Body of pancreas (tissue), 4 donors: ENCODE measurements around the gene TNFAIP6.

ENCODE experiments used
- CTCF ChIP-seq, 7 experiments: fragments of 450-650 bp in 4 of 7; fragments of 200-600 bp in 3 of 7; sonication (generic) in 3 of 7; IDR thresholded peaks; one replicate each; pipeline ENCODE4 v1.5.1; 2016 to 2019; ENCODE audit warnings: antibody characterized with exemption in 7 of 7
- POLR2A ChIP-seq, 3 donors: fragments of 450-650 bp; IDR thresholded peaks; one replicate each; pipeline ENCODE4 v1.6.1; 2016; ENCODE audit warnings: antibody characterized with exemption in 3 of 3, mild to moderate bottlenecking in 2 of 3

- TF ChIP-seq POLR2A (IDR thresholded peaks at IDR 0.05) (no peak), CTCF (IDR thresholded peaks at IDR 0.05) (no peak)
Observed at GRCh38 chr2:151422917-151423439, 65.6 kb downstream of the TNFAIP6 start.
